Naive B cell (primary cell): ENCODE measurements around the gene DGKI. TPM values are rescaled to one million over a fixed set of nuclear protein-coding genes. Genes with fewer than 3 reads are reported as not detected.
A peak's percentile ranks its signal among the peaks of the same experiment; 100 is the strongest.

Experiments
- ATAC-seq, 2 donors: fragments of 150-1000 bp; cut with Tn5 transposase; 2 replicates each; pipeline ENCODE4 v1.10.0; 2021; ENCODE audit warnings: low read depth in 2 of 2, mild to moderate bottlenecking in 2 of 2, moderate library complexity in 2 of 2
- DNase-seq: peaks from one replicate; pipeline ENCODE4 v3.0.0; 2022
- H3K27ac Mint-ChIP-seq, 6 donors: one replicate each; pipeline ENCODE4 v1.8.0; 2020 to 2022; ENCODE audit warnings: mild to moderate bottlenecking in 6 of 6, mixed read lengths in 6 of 6, moderate library complexity in 5 of 6, inconsistent platforms in 2 of 6
- H3K27me3 Mint-ChIP-seq, 3 donors: one replicate each; pipeline ENCODE4 v1.8.0; 2021 to 2022; ENCODE audit warnings: mixed read lengths in 3 of 3, mild to moderate bottlenecking in 1 of 3
- H3K36me3 Mint-ChIP-seq, 2 donors: one replicate each; pipeline ENCODE4 v1.8.0; 2020 to 2022; ENCODE audit warnings: mixed read lengths in 2 of 2, inconsistent platforms in 1 of 2, mild to moderate bottlenecking in 1 of 2
- H3K4me1 Mint-ChIP-seq, 3 donors: one replicate each; pipeline ENCODE4 v1.8.0; 2020 to 2022; ENCODE audit warnings: mixed read lengths in 3 of 3, inconsistent platforms in 1 of 3, mild to moderate bottlenecking in 1 of 3, moderate library complexity in 1 of 3
- H3K4me3 Mint-ChIP-seq, 8 donors: one replicate each; pipeline ENCODE4 v1.8.0; 2020 to 2022; ENCODE audit warnings: mild to moderate bottlenecking in 8 of 8, mixed read lengths in 8 of 8, moderate library complexity in 8 of 8, inconsistent platforms in 2 of 8
- H3K9me3 Mint-ChIP-seq, 7 donors: one replicate each; pipeline ENCODE4 v1.8.0; 2020 to 2022; ENCODE audit warnings: mixed read lengths in 7 of 7, mild to moderate bottlenecking in 5 of 7, inconsistent platforms in 2 of 7, moderate library complexity in 1 of 7
- polyA plus RNA-seq, 6 donors: library from polyadenylated mRNA; unstranded; fragments of 300-500 nt; fragmentation: Illumina TruSeq; gene quantifications; one replicate each; pipeline ENCODE4 v1.2.3, GENCODE V29; 2021; ENCODE audit warnings: low read depth in 6 of 6

DGKI gene
- polyA plus RNA-seq, 6 donors from 2014 or later: not detected

DNA sequence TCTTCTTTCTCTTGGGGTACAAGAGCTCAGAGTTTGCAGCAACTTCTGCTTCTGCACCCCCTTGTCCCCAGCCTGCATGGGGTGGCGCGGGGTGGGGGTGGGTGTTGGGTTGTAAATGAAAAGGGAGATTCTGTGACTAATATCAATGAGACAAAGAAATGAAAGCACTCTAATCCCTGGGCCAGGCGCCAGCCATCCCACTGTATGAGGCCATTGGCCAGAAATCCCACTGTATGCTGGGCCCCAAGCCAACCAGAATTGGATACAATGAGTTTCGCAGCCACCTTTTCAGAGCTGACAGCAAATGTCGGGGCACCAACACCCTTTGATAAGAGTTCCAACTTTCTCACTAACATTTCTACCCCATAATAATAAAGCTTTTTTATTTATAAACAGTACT, 492.4 kb downstream of the DGKI start:
- no peaks in the 10 kb centered on the region for H3K4me1 Mint-ChIP-seq
- no peaks in the 10 kb centered on the region for H3K36me3 Mint-ChIP-seq
- peaks cover 0 to 18% (median 2%) of the 10 kb centered on the region in 7 donors for H3K9me3 Mint-ChIP-seq
- no peak overlapping the region for H3K4me3 Mint-ChIP-seq
- H3K27me3 Mint-ChIP-seq: no peaks in the 10 kb centered on the region
- DNase-seq (no peak), ATAC-seq (no peak)
- H3K27ac Mint-ChIP-seq: no peak overlapping the region

DNA sequence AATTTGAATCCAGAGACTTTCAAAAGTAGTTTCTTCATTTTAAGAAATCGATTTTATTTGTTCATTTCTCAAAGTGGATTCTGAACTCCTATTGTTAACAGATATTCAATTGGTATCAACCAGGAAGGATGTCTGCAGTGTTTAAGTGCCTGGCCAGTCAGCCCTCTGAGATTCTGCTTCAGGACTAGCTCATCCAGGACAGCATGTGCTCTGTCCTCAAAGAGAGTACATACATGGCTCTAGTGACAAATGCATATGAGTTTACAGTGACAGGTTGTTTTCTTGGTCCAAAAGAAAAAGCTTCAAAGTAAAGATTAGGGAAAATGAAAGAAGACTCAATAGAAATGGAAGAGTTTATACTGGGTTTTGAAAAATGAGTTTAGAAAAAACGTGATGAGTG, 494.8 kb downstream of the DGKI start:
- Mint-ChIP-seq H3K36me3 (no peaks in the 10 kb centered on the region), H3K9me3 (peaks cover 0 to 3% (median 1%) of the 10 kb centered on the region in 7 donors), H3K4me3 (no peak overlapping the region)

DNA sequence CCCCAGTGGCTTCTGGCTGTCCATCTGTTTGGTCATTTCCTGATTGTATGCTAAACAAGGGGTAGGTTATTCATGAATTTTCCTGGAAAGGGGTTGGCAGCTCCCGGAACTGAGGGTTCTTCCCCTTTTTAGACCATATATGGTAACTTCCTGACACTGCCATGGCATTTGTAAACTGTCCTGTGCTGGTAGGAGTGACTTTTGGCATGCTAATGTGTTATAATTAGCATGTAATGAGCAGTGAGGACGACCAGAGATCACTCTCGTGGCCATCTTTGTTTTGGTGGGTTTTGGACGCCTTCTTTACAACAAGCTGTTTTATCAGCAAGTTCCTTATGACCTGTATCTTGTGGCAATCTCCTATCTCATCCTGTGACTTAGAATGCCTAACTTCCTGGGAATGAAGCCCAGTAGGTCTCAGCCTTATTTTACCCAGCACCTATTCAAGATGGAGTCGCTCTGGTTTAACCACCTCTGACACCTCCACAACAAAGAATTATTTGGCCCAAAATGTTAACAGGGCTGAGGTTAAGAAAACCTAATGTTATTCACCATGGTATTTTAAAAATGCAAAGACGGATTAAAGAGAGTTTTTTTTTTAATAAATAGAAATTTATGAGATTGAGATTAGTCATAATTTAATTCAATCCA, 500.9 kb downstream of the DGKI start:
- Mint-ChIP-seq H3K36me3 (no peaks in the 10 kb centered on the region), H3K4me1 (no peaks in the 10 kb centered on the region), H3K4me3 (no peak overlapping the region), H3K27me3 (peaks cover 0 to 7% (median 5%) of the 10 kb centered on the region in 3 donors), H3K27ac (no peak overlapping the region), H3K9me3 (peaks cover 0 to 7% (median 1%) of the 10 kb centered on the region in 7 donors)
- ATAC-seq (no peak), DNase-seq (no peak)

More for the DNA sequence above, 494.8 kb downstream of the DGKI start:
- no peak for DNase-seq
- H3K27ac Mint-ChIP-seq: no peak overlapping the region
- H3K27me3 Mint-ChIP-seq: no peaks in the 10 kb centered on the region
- ATAC-seq: no peak
- H3K4me1 Mint-ChIP-seq: no peaks in the 10 kb centered on the region

DNA sequence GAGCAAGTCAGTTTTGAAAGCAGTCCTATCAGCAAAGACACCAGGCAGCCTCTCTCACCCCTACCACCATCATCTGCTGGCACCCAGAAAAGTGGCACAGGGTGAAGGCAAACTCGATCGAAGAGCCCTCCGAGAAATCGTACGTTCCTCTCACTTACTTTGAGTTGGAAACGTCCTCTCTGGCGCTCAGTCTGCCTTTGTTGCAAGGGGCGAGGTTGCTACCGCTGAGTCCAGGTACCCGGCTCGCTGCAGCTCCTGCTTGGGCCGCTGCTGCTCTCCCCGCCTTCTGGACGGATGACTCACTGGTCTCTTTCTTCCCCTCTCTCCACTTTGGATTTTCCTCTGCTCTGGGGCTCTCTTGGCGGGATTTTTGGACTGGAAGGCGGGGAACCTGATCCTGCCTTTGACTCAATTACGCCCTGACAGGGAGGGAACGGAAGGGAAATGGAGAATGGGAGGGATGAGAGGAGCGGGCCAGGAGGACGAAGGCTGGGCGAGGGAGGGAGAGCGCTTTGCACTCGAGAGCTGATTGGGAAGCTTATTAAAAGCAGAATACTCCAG, 503.4 kb downstream of the DGKI start, which contains the start of gene PTN:
Gene PTN, minus strand, starts transcription at position 453 of the 561 bp plus-strand sequence. CDS start 88,760 bp downstream, outside the sequence.
- peaks cover 0 to 7% (median 5%) of the 10 kb centered on the region in 3 donors for H3K27me3 Mint-ChIP-seq
- DNase-seq (no peak), ATAC-seq (no peak)
- no peaks in the 10 kb centered on the region for H3K36me3 Mint-ChIP-seq
- H3K9me3 Mint-ChIP-seq: peaks cover 0 to 9% (median 2%) of the 10 kb centered on the region in 7 donors
- no peaks in the 10 kb centered on the region for H3K4me1 Mint-ChIP-seq
- peak within 1 kb of the TSS in 1 of 6 donors; percentile 9 for H3K27ac Mint-ChIP-seq
- no peak within 1 kb of the TSS for H3K4me3 Mint-ChIP-seq

DNA sequence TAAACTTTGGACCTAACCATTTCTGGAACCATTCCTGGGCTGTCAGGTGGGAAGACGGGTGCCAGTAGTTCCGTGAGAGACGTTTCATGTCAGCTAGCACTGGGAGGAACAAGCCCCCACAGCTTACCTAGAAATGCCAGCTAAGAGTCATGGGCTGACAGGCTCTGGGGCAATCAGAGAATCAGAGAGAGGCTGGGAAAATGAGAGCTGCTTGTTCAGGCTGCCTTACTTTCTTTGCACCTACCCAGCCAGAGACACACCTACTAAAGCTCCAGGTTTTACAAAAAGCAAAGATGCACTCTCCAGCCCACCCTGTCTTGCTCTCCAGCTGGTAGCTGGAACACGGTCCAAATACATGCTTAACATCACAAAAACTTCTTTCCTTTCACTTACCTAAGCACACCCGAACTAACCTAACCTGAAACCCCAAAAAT, 503.9 kb downstream of the DGKI start:
- no peak for ATAC-seq
- no peaks in the 10 kb centered on the region for H3K4me1 Mint-ChIP-seq

DNA sequence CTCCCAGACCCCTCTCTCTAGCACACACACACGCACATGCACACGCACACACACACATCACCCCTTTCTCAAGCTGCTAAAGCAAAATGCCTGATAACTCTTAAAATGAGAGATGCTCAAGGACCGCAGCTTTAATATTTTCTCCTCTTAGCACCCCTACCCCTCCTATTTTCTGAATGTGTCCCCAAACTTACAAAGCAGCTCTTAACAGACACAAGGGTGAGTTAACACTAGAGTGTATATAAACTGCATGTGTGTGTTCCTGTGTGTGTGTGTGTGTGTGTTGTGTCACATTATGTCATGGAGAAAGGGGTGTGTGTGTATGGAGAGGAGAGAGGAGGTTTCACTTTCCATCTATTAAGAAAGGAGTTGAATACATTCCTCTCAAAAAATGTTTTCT, 504.5 kb downstream of the DGKI start:
- no peak overlapping the region for H3K4me3 Mint-ChIP-seq
- DNase-seq (no peak), ATAC-seq (no peak)
- H3K27ac Mint-ChIP-seq: no peak overlapping the region
- H3K36me3 Mint-ChIP-seq: no peaks in the 10 kb centered on the region
- no peaks in the 10 kb centered on the region for H3K4me1 Mint-ChIP-seq
- peaks cover 0 to 7% (median 5%) of the 10 kb centered on the region in 3 donors for H3K27me3 Mint-ChIP-seq
- peaks cover 0 to 15% (median 2%) of the 10 kb centered on the region in 7 donors for H3K9me3 Mint-ChIP-seq

More for the DNA sequence above, 503.9 kb downstream of the DGKI start:
- peak overlapping the region in 1 of 6 donors; percentile 9 for H3K27ac Mint-ChIP-seq
- no peaks in the 10 kb centered on the region for H3K36me3 Mint-ChIP-seq
- H3K27me3 Mint-ChIP-seq: peaks cover 0 to 7% (median 5%) of the 10 kb centered on the region in 3 donors
- no peak overlapping the region for H3K4me3 Mint-ChIP-seq
- H3K9me3 Mint-ChIP-seq: peaks cover 0 to 9% (median 2%) of the 10 kb centered on the region in 7 donors
- no peak for DNase-seq

DNA sequence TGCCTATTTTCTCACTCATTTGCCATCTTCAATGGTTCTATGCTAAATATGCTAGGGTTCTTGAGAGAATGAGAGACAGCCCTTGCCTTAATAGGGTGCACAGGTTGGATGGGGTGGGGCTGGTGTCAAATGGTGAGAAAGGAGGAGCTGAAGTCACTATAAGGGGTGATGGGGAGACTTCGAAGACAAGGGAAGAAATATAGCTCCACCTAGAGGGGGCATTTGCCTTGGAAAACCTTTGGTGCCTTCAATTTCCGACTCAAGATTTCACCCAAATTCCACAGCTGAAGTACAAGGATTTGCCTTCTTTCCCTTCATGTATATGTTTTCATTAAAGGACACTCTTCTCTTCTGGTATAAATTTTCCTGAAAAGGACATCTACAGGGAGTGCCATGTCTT, 508.9 kb downstream of the DGKI start:
- no peak for DNase-seq
- Mint-ChIP-seq H3K4me3 (no peak overlapping the region), H3K27me3 (peaks cover 0 to 1% (median 0%) of the 10 kb centered on the region in 3 donors), H3K36me3 (no peaks in the 10 kb centered on the region), H3K9me3 (peaks cover 0 to 14% (median 5%) of the 10 kb centered on the region in 7 donors), H3K4me1 (no peaks in the 10 kb centered on the region), H3K27ac (no peak overlapping the region)
- ATAC-seq: no peak

DNA sequence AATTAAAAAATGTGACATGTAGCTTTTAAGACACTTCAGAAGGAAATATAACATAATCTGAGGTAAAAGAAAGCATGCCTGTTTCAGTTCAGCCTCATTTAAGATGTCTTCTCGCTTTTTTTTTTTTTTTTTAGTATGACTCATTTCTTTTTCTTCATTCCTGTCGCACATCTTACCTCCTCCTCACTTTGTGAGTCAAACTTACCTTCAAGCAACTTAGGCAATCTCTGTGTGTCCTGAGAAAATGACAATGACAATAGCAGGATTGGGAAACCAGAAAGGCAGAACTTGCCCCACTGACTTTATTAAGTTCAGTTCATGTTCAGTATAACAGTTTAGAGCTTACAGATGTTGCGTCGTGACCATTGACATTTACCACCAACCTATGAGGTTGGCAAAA, 511.0 kb downstream of the DGKI start:
- Mint-ChIP-seq H3K4me1 (no peaks in the 10 kb centered on the region), H3K27ac (no peak overlapping the region), H3K4me3 (no peak overlapping the region), H3K9me3 (peaks cover 0 to 15% (median 5%) of the 10 kb centered on the region in 7 donors), H3K27me3 (no peaks in the 10 kb centered on the region), H3K36me3 (no peaks in the 10 kb centered on the region)
- ATAC-seq (no peak), DNase-seq (no peak)

DNA sequence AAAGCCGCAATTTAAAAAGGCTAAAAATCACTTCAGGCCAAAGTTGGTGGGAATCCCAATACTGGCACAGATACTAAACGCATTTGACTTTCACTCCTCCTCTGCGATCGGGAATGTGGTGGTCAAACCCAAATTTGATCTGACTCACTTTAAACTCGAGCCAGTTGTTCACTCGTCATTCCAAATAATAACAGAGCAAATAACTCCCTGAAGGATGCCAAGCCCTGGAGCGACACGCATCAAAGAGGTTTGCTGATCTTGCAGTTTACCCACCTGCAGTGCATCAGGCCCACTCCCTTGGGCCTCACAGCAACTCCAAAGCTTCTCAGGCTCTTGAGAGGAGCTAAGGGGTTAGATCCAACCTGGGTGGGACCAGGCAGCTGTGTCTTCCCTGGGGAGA, 515.4 kb downstream of the DGKI start:
- no peak overlapping the region for H3K27ac Mint-ChIP-seq
- ATAC-seq (no peak), DNase-seq (no peak)
- H3K27me3 Mint-ChIP-seq: no peaks in the 10 kb centered on the region
- peaks cover 0 to 29% (median 5%) of the 10 kb centered on the region in 7 donors for H3K9me3 Mint-ChIP-seq
- no peaks in the 10 kb centered on the region for H3K4me1 Mint-ChIP-seq
- H3K4me3 Mint-ChIP-seq: no peak overlapping the region
- H3K36me3 Mint-ChIP-seq: no peaks in the 10 kb centered on the region

Other genes starting within 250 kb of the DGKI start
- gene CREB3L2, start 155.1 kb upstream of the DGKI start, polyA plus RNA-seq: 10 to 100 TPM in 5 of 6 donors, 1 to 10 TPM in 1; 8.0 to 26.6 (median 19.5) TPM
- gene AKR1D1, start 229.5 kb upstream of the DGKI start, polyA plus RNA-seq: not detected